Liver (tissue), 9 donors: ENCODE data around the gene TEP1. TPM values are rescaled to one million over a fixed set of nuclear protein-coding genes. Genes with fewer than 3 reads are reported as not detected.

Experiments
- DNase-seq: peaks from one replicate; pipeline ENCODE4 v3.0.0-alpha.2; 2017; ENCODE audit warnings: low spot score
- H3K27ac ChIP-seq, 2 donors: one replicate each; pipeline ENCODE4 v1.7.0; 2013; ENCODE audit warnings: inconsistent platforms in 2 of 2, low read length in 2 of 2, control low read depth in 1 of 2, low read depth in 1 of 2, mild to moderate bottlenecking in 1 of 2
- H3K27me3 ChIP-seq, 4 donors: one replicate each; pipeline versions ENCODE4 v1.6.1 to v1.7.0; 2013; ENCODE audit warnings: low read length in 3 of 4, inconsistent platforms in 1 of 4, mild to moderate bottlenecking in 1 of 4, moderate library complexity in 1 of 4; ENCODE audit not compliant: control insufficient read depth in 4 of 4, insufficient read depth in 4 of 4
- H3K36me3 ChIP-seq, 4 donors: one replicate each; pipeline versions ENCODE4 v1.6.1 to v1.7.0; 2013; ENCODE audit warnings: low read length in 3 of 4, mild to moderate bottlenecking in 3 of 4, low read depth in 1 of 4, moderate library complexity in 1 of 4; ENCODE audit not compliant: control insufficient read depth in 4 of 4, insufficient read depth in 3 of 4
- H3K4me1 ChIP-seq, 4 donors: one replicate each; pipeline versions ENCODE4 v1.6.1 to v1.7.0; 2013; ENCODE audit warnings: low read length in 3 of 4, mild to moderate bottlenecking in 3 of 4, moderate library complexity in 1 of 4; ENCODE audit not compliant: control insufficient read depth in 4 of 4, insufficient read depth in 4 of 4
- H3K4me3 ChIP-seq, 3 donors: one replicate each; pipeline versions ENCODE4 v1.6.1 to v1.7.0; 2013; ENCODE audit warnings: low read length in 3 of 3, control low read depth in 1 of 3, low read depth in 1 of 3, mild to moderate bottlenecking in 1 of 3
- H3K9ac ChIP-seq, 2 donors: one replicate each; pipeline ENCODE4 v1.7.0; 2013; ENCODE audit warnings: low read length in 2 of 2, mild to moderate bottlenecking in 2 of 2, moderate library complexity in 2 of 2, control low read depth in 1 of 2, low read depth in 1 of 2
- H3K9me3 ChIP-seq, 4 donors: one replicate each; pipeline versions ENCODE4 v1.6.1 to v1.7.0; 2013; ENCODE audit warnings: low read length in 3 of 4; ENCODE audit not compliant: control insufficient read depth in 4 of 4
- EGR1 ChIP-seq, 2 donors: IDR thresholded peaks; 2 replicates each; pipeline ENCODE4 v1.6.1; 2016 to 2018; ENCODE audit warnings: antibody characterized with exemption in 2 of 2, low read depth in 2 of 2
- FOXA1 ChIP-seq: IDR thresholded peaks from 2 replicates; pipeline ENCODE4 v1.6.1; 2016; ENCODE audit warnings: antibody characterized with exemption
- FOXA2 ChIP-seq: IDR thresholded peaks from 2 replicates; pipeline ENCODE4 v1.6.1; 2016; ENCODE audit warnings: antibody characterized with exemption
- GABPA ChIP-seq, 2 donors: IDR thresholded peaks in 1 of 2; conservative IDR thresholded peaks in 1 of 2; 2 replicates each; pipeline ENCODE4 v1.6.1; 2016; ENCODE audit warnings: antibody characterized with exemption in 2 of 2, mild to moderate bottlenecking in 1 of 2, moderate library complexity in 1 of 2
- HNF4A ChIP-seq, 2 donors: conservative IDR thresholded peaks; 2 replicates each; pipeline ENCODE4 v1.6.1; 2016; ENCODE audit warnings: antibody characterized with exemption in 2 of 2, mild to moderate bottlenecking in 2 of 2
- HNF4G ChIP-seq: IDR thresholded peaks from 2 replicates; pipeline ENCODE4 v1.6.1; 2016; ENCODE audit warnings: antibody characterized with exemption
- JUND ChIP-seq, 2 donors: IDR thresholded peaks; 2 replicates each; pipeline ENCODE4 v1.6.1; 2016; ENCODE audit warnings: antibody characterized with exemption in 2 of 2
- NR2F2 ChIP-seq: IDR thresholded peaks from 2 replicates; pipeline ENCODE4 v1.6.1; 2016; ENCODE audit warnings: antibody characterized with exemption
- RAD21 ChIP-seq, 2 donors: IDR thresholded peaks; 2 replicates each; pipeline ENCODE4 v1.6.1; 2016; ENCODE audit warnings: antibody characterized with exemption in 2 of 2, mild to moderate bottlenecking in 2 of 2
- REST ChIP-seq: IDR thresholded peaks from 2 replicates; pipeline ENCODE4 v1.6.1; 2016; ENCODE audit warnings: antibody characterized with exemption, mild to moderate bottlenecking
- RXRA ChIP-seq, 2 donors: IDR thresholded peaks; 2 replicates each; pipeline ENCODE4 v1.6.1; 2017 to 2018; ENCODE audit warnings: antibody characterized with exemption in 2 of 2, mild to moderate bottlenecking in 1 of 2
- SP1 ChIP-seq: IDR thresholded peaks from 2 replicates; pipeline ENCODE4 v1.6.1; 2018; ENCODE audit warnings: antibody characterized with exemption, mild to moderate bottlenecking
- TAF1 ChIP-seq: conservative IDR thresholded peaks from 2 replicates; pipeline ENCODE4 v1.6.1; 2016; ENCODE audit warnings: antibody characterized with exemption, mild to moderate bottlenecking
- YY1 ChIP-seq: IDR thresholded peaks from 2 replicates; pipeline ENCODE4 v1.6.1; 2016; ENCODE audit warnings: antibody characterized with exemption, mild to moderate bottlenecking
- WGBS: extraction: QIAGEN DNeasy Blood & Tissue Kit; methylation state at CpG from one replicate; pipeline ENCODE4 v1.1.7; 2013; 5-methylcytosine and 5-hydroxymethylcytosine counted together
- polyA plus RNA-seq, 2 donors: library from polyadenylated mRNA; stranded (reverse) in 1 of 2; unstranded in 1 of 2; fragments of 200-250 nt in 1 of 2; fragments of >200 nt in 1 of 2; fragmentation: Nextera tagmentation in 1 of 2; extraction: Ambion mirVana in 1 of 2; gene quantifications; one replicate each; pipeline versions ENCODE4 v1.2.1 to v1.2.3, GENCODE V29; 2013 to 2015
- total RNA-seq, 2 donors: library from RNA; depleted of rRNA; stranded (reverse); fragments of >200 nt; gene quantifications; one replicate each; pipeline ENCODE4 v1.2.3, GENCODE V29; 2014
- TF ChIP-seq, protein P1 (sequence below): fragments of 150-350 bp; IDR thresholded peaks from 2 replicates; pipeline ENCODE4 v1.5.1; 2017; ENCODE audit warnings: improper control_type of control experiment, low read depth, low read length; ENCODE audit not compliant: missing input control
- TF ChIP-seq, protein P2 (sequence below): IDR thresholded peaks from 2 replicates; pipeline ENCODE4 v1.6.1; 2016; ENCODE audit warnings: antibody characterized with exemption
- TF ChIP-seq, protein P3 (sequence below): IDR thresholded peaks from 2 replicates; pipeline ENCODE4 v1.6.1; 2016; ENCODE audit warnings: antibody characterized with exemption
- donor health status: healthy.
- donor health status: healthy.
- donor health status: healthy.
- donor health status: healthy.
- donor health status: healthy.

The TEP1 gene
- total and polyA plus RNA-seq, 4 donors = 3.9 to 20.7 (median 7.6) TPM

GRCh38 chr14:20350860-20351259, 62.4 kb downstream of the TEP1 start:
- Histone ChIP-seq H3K9me3 (no peaks in the 10 kb centered on the region), H3K9ac (no peak overlapping the region), H3K27me3 (no peaks in the 10 kb centered on the region), H3K4me3 (no peak overlapping the region), H3K27ac (no peak overlapping the region), H3K4me1 (no peaks in the 10 kb centered on the region), H3K36me3 (peaks cover 12 to 63% (median 38%) of the 10 kb centered on the region in 4 donors)
- DNase-seq = no peak
- TF ChIP-seq YY1 (no peak), RAD21 (IDR thresholded peaks at IDR 0.05) (peak; percentile 54 to 75)
- TF ChIP-seq, protein P1, sequence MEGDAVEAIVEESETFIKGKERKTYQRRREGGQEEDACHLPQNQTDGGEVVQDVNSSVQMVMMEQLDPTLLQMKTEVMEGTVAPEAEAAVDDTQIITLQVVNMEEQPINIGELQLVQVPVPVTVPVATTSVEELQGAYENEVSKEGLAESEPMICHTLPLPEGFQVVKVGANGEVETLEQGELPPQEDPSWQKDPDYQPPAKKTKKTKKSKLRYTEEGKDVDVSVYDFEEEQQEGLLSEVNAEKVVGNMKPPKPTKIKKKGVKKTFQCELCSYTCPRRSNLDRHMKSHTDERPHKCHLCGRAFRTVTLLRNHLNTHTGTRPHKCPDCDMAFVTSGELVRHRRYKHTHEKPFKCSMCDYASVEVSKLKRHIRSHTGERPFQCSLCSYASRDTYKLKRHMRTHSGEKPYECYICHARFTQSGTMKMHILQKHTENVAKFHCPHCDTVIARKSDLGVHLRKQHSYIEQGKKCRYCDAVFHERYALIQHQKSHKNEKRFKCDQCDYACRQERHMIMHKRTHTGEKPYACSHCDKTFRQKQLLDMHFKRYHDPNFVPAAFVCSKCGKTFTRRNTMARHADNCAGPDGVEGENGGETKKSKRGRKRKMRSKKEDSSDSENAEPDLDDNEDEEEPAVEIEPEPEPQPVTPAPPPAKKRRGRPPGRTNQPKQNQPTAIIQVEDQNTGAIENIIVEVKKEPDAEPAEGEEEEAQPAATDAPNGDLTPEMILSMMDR = peak; percentile 33

GRCh38 chr14:20350282-20350681, 63.0 kb downstream of the TEP1 start:
- DNase-seq = no peak
- Histone ChIP-seq H3K9ac (no peak overlapping the region), H3K36me3 (peaks cover 12 to 58% (median 40%) of the 10 kb centered on the region in 4 donors), H3K27me3 (no peaks in the 10 kb centered on the region), H3K4me3 (no peak overlapping the region), H3K9me3 (no peaks in the 10 kb centered on the region), H3K27ac (no peak overlapping the region), H3K4me1 (no peaks in the 10 kb centered on the region)
- TF ChIP-seq HNF4A (conservative IDR thresholded peaks at IDR 0.05) = no peak
- TF ChIP-seq REST = no peak
- TF ChIP-seq SP1 = no peak
- TF ChIP-seq FOXA2 = no peak
- TF ChIP-seq, protein P2, sequence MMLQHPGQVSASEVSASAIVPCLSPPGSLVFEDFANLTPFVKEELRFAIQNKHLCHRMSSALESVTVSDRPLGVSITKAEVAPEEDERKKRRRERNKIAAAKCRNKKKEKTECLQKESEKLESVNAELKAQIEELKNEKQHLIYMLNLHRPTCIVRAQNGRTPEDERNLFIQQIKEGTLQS = no peak
- no peak for TF ChIP-seq RXRA (IDR thresholded peaks at IDR 0.05)
- TF ChIP-seq, protein P3, sequence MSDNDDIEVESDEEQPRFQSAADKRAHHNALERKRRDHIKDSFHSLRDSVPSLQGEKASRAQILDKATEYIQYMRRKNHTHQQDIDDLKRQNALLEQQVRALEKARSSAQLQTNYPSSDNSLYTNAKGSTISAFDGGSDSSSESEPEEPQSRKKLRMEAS = no peak
- no peak for TF ChIP-seq NR2F2
- TF ChIP-seq FOXA1 = no peak
- TF ChIP-seq HNF4G = no peak
- no peak for TF ChIP-seq JUND (IDR thresholded peaks at IDR 0.05)
- no peak for TF ChIP-seq GABPA (IDR thresholded peaks at IDR 0.05 in 1 of 2, conservative IDR thresholded peaks at IDR 0.05 in 1 of 2)
- no peak for TF ChIP-seq YY1
- TF ChIP-seq TAF1 = no peak
- TF ChIP-seq EGR1 (IDR thresholded peaks at IDR 0.05; ENCODE audit: low read depth in 2 of 2) = no peak
- 94% methylated on average over 2 of the region's 2 CpGs for WGBS
